OCI-M2 (cell line): ENCODE results near the gene CD9.
"Not testable (repeated sequence)": the region's sequence is repeated elsewhere in the genome, so short reads cannot be mapped to it uniquely, and the experiment has no call there.

ENCODE experiments used
- DNase-seq: peaks from one replicate; lab custom pipeline; 2025; ENCODE audit not compliant: unreplicated experiment; lab: John Stamatoyannopoulos, UW

CD9 gene, protein sequence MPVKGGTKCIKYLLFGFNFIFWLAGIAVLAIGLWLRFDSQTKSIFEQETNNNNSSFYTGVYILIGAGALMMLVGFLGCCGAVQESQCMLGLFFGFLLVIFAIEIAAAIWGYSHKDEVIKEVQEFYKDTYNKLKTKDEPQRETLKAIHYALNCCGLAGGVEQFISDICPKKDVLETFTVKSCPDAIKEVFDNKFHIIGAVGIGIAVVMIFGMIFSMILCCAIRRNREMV

DNA sequence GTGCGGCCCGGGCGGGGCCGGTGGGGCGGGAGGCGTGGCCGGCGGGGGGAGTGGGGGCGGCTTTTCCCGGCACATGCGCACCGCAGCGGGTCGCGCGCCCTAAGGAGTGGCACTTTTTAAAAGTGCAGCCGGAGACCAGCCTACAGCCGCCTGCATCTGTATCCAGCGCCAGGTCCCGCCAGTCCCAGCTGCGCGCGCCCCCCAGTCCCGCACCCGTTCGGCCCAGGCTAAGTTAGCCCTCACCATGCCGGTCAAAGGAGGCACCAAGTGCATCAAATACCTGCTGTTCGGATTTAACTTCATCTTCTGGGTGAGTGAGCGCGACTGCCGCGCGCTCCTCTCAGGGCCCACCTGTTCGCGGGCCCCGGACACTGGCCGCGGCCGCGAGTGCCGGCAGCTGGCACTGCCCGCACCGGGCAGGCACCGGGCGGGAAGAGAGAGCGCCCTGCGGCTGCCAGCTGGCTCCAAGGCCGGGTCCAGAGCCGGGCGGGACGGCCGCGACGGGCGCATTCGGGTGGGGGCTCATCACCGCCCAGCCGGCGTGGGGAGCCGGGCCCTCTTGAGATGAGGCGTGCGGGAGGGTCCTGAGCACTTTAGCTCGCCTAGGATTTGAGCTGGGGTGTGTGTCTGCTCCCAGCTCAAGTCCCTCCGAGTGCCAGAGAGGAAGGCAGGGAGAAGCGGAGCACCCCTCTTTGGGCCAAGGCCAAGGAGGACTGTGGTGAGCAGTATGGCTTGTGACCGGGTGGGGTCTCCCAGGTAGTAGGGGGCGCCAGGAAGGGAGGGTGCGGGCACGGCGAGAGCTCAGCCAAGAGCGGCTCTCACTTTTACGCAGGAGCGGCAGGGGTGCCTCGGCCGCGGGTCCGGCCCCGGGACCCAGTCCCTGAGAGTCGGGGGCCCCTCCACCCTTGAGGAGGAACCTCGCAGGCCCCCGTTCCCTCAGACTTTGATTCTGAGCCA is at the start of gene CD9:
Gene CD9, plus strand, starts transcription at position 145 of the 957 bp plus-strand sequence. Its CDS starts 100 bp downstream, at position 245.
- no peak for DNase-seq

DNA sequence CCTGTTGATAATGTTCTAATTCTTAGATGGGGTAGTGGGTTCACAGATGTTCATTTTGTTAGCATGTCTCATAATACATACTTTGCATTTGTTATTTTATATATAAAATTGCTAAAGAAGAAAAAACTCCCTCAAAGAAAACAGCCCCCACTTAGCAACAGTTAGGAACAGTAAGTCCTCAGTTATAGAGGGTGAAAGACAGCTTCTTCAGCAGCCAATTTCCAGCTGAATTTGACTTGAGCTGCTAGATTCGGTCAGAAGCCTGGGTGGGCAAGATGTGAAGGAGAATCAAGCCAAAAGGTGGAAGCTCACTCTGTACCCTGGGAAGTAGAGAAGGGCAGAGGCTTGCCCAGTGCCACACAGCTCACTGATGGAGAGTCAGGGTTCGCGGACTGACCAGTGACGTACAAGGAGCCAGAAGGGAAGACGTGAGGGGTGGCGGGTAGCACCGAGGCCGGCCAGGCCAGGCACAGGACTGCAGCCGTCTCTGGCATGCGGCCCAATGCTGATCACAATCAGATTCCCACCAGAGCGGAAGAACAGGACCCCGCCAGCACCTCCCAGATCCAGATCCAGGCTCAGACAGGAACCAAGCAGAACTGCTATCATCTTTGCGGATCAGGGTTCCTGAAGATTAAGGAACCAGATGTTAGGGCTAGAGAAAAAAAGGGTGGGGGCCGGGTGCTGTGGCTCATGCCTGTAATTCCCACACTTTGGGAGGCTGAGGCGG is 45.3 kb upstream of the CD9 start:
- DNase-seq = no peak

DNA sequence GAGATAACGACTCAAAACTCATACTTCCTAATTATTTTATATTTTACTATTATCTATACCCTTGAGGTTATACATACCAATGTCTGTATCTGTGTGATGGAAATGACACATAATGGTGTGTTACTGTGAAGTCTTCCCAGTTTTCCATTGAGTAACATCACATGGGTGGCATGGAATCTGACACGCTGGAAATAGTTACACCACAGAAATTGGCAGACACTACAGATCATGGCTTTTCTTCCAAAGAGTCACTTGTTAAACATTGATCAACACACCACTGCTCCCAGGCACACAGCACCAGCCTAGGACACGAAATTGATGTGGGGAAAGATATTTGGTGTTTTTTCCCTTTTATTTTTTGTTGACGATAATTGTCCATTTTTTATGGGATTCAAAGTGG is 42.7 kb upstream of the CD9 start:
- no peak for DNase-seq

DNA sequence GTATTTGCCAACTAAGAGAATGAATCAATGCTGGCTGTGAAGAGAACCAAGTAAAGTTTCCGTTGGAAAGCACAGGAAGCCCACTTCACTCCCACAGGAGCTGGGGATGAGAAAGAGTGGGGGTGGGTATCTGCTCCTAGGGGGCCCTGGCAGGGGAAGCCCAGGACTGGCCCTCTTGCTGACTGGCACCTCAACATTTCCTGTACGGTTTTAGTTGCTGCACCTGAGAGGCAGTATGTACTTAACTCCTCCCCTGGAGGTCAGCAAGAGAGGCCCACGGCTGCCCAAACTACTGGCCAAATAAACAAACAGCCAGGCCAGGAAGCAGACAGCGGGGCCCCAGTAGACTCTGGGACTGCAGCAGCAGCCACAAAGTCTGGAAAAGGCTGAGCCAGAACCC is 41.9 kb upstream of the CD9 start:
- no peak for DNase-seq

DNA sequence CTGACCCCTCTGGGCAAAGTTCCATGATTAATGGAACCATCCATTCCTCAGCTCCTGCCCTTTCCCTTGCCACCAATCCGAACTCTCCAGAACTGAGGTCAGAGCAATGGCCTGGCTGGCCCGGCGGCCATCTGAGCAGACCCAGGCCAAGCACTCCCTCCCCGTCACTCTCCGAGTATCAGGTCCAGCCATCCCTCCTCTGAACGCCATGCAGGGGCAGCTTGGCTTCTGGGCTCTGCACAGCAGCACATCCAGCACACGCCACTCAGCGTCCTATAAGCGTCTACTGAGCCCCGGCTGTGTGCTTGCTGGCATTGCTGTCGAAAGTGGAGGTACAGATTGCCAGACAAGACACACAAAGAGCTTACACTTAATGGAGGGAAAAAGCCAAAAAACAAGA is 41.5 kb upstream of the CD9 start:
- no peak for DNase-seq

DNA sequence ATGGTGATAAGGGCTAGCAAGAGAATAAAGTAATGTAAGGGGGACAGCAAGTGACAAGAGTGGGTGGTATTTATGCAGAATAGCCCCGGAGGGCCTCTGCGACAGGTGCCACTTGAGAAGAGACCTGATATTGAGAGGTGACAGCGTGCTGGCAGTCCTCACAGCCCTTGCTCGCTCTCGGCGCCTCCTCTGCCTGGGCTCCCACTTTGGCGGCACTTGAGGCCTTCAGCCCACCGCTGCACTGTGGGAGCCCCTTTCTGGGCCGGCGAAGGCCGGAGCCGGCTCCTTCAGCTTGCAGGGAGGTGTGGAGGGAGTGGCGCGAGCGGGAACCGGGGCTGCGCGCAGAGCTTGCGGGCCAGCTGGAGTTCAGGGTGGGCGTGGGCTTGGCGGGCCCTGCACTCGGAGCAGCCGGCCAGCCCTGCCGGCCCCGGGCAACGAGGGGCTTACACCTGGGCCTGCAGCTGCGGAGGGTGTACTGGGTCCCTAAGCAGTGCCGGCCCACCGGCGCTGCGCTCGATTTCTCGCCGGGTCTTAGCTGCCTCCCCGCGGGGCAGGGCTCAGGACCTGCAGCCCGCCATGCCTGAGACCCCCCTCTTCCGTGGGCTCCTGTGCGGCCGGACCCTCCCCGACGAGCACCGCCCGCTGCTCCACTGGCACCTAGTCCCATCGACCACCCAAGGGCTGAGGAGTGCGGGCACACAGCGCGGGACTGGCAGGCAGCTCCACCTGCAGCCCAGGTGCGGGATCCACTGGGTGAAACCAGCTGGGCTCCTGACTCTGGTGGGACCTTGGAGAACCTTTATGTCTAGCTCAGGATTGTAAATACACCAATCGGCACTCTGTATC is 40.8 kb upstream of the CD9 start:
- DNase-seq = not testable (repeated sequence)

DNA sequence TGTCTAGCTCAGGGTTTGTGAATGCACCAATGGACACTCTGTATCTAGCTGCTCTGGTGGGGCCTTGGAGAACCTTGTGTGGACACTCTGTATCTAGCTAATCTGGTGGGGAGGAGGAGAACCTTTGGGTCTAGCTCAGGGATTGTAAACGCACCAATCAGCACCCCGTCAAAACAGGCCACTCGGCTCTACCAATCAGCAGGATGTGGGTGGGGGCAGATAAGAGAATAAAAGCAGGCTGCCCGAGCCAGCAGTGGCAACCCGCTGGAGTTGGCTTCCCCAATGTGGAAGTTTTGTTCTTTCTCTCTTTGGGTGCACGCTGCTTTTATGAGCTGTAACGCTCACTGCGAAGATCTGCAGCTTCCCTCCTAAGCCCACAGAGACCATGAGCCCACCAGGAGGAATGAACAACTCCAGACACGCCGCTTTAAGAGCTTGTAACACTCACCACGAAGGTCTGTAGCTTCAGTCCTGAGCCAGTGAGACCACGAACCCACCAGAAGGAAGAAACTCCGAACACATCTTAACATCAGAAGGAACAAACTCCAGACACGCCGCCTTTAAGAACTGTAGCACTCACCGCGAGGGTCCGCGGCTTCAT is 40.1 kb upstream of the CD9 start:
- not testable (repeated sequence) for DNase-seq

DNA sequence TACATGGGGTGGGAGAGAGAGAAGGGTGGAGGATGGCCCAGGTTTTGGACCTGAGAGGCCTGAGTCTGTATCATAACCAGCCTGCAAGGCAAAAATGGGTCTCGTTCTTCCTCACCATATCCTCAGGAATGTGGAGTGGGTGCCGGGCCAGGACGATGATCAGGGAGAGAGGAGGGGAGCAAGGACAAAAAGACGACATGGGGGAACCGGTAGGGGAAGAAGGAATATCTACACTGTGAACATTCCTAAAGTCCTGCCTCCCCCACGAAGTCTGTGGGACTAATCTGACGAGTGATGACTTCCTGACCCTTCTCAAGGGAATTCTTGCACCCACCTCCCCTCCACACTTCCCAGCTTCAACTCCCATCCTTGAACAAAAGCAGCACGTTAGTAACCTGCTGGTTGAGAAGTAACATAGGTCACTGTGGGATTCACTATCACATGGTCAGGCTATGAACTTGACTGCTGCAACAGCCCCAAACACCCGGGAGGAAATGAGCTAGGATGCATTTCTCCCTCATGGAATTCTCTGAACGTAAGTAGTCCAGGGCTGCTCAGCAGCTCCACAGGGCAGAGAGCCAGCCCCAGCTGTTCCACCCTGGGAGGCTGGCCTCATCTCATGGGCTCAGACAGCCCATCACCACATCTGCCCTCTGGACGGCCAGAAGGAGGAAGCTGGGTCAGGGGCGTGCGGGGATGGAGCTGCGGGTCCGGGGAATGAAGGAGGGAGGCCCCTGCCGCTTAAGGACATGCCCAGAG is 38.9 kb upstream of the CD9 start:
- DNase-seq = no peak

DNA sequence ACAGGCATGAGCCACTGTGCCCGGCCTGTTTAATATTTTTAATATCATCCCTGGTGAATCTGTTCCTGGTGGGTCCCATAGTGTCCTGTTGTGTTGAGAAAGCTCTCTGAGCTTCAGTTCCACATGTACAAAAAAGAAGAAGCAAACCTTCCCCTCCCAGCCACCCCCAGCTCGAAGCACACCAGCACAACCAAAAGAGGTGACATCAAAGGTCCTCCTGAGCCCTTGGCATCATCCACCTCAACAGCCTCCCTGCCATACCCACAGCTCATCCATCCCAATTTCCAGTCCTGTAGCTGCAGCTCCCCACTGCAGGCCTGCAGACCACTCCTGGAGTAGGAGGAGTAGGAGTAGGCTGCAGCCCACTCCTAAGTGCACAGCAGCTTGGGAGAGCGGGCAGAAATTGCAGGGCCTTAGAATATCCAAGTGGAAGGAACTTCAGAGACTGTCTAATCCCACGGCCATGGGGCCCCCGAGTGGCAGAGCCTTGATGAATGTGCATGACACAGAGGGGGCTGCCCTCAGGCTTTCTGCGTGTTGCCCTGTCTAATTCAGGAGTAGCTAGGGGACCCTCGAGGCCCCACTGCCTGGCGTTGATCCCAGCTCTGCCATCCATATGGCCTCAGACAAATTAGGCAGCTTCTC is 36.7 kb upstream of the CD9 start:
- DNase-seq = no peak

DNA sequence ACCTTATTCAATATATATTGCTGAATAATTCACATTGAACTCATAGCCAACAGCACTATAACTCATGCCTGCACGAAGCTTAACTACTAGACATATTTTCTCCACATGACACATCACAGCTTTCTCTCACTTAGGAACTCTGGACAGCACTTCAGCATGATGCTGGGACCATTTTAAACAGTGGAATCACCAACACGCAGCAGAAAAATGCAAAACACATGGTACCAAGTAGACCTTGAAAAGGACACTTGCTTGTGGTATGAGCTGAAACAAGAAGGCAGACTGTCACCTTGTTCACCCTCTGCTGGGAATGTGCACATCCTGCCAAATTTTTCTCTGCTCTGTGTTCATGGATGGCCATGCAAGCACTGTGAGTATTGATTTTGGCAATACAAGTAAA is 34.8 kb upstream of the CD9 start:
- no peak for DNase-seq

DNA sequence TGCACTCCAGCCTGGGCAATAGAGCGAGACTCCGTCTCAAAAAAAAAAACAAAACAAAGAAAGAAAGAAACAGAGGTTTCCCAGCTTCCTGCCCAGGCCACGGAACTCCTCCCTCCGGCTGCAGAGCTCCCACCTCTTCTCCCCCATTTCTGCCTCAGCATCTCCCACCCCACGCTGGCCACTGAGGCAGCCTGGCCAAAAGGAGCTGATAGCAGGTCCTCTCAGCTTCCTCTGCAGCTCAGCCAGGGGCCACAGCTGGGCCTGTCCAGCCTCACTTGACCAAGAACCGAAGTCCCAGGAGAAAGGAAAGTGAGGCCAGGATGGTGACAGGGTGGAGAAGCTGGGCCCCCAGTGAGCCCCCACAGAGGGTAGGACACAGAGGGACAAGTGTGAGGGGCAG is 33.4 kb upstream of the CD9 start:
- DNase-seq = no peak

DNA sequence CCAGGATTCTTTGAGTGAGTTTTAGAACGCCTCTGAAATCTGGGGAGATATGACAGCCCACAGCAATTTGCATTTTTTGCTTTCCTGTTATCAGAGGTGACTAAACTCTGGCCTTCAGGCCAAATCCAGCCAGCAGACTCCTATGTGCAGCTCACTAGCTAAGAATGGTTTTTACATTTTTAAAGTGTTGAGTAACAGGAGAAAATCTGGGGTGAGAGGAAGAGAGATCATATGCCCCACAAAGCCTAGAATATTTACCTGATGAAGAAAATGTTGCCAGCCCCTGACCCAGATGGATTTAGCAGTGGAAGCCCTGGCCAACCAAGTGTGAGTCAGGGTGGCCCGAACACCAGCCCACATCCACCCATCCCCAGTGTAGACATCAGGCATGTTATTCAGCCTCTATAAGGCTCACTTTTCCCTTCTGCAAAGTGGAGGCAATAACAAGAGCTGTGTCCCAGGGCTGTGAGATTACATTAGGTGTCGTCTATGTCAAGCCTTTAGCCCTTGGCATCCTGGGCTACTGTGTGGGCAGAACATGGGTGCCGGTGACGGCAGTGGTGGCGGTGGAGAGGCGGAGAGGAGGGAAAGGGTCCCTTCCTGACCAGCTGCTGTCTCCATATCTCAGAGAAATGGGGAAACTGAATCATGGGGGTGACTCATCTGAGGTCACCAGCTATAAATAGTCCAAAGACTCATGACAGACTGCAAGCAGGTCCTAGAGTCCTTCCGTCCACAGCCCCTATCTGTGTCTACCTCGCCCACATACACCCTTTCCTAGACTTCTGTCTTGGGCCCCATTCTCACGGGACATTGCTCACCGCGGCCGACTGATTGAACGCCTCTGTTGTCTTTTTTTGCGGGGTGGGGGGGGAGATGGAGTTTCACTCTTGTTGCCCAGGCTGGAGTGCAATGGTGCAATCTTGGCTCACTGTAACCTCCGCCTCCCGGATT is 32.6 kb upstream of the CD9 start:
- DNase-seq = peak; percentile 2

DNA sequence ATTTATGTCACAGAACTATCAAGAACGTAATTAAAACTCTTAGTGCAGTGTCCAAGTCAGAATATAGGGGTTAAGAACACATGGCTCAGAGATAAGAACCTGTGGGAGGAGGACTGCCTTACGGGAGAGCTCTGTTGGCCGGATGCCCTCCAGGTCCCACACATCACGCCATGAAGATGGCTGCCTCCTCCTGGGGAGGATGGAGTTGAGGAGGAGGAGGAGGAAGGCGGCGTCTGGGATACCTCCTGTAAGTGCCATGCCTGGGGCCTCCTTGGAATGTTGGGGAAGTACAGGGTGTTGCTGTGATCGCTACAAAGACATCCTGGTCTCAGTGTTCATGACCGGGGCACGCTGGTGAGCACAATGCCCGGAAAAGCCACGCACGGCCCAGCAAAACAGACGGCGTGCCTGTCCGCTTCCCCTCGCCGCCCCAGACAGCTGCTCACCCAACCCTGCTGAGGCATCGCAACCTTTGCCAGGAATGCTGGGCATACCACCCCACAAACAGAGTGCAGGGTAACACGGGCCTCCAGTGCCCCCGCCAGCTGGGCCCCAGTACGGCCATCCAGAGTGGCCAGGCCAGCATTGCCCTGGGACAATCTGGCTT is 28.7 kb upstream of the CD9 start:
- no peak for DNase-seq

DNA sequence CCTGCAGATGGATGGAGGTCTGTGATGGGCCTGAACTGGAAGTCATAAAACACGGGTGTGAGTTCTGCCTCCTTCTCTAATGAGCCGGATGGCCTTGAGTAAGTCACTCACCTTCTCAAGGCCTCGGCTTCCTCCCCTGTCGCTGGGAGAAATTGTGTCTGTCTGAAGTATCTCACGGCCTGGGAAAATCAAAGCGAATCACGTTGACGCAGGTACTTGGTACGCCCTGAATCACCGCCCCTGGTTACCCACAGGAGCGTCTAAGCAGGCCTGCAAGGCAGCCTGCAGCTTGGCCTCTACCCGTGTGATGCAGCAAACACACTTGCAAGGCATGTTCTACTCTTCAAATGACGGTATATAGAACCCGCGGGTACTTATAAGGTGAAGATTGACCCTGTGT is 28.1 kb upstream of the CD9 start:
- DNase-seq = no peak

DNA sequence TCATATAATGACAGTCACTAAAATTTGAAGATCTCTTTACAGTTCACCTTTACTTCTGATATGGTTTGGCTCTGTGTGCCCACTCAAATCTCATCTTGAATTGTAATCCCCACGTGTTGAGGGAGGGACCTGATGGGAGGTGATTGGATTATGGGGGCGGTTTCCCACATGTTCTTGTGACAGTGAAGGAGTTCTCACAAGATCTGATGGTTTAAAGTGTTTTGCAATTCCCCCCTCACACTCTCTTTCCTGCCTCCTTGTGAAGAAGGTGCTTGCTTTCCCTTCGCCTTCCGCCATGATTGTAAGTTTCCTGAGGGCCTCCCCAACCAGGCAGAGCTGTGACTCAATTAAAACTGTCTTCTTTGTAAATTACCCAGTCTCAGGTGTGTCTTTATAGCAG is 27.3 kb upstream of the CD9 start:
- DNase-seq = no peak

DNA sequence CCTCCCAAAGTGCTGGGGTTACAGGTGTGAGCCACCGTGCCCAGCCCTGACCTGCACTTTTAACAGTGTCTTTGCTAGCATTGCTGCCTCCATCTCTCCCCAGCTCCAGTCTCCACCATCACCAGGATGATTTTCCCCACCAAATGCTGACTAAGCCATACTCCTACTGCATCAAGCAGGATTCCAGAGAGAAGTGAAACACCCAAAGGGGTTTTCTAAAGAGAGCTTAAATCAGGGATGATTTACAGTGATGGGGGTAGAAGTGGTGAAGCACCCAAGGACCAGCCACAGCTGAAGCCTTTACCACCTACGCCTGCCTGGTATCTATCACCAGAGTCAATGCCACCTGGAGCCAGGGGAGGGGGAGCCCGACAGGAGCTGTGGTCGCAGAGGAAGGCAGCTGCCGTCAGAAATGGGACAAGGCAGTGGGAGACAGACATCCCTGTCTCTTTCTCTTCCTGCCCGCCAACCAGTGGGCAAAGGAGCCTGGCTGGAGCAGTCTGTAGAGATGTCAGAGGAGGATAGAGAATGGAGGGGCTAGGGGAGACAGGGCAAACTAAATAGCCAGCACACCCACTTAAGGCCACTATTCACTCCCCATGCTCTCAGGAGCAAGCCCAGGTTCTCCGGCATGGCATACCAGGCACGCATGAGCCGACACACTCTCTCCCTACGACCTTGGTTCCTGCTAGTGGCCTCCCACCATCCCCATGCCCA is 22.4 kb upstream of the CD9 start:
- no peak for DNase-seq
